ENCODE data around the gene RIOK3. TPM values are rescaled to one million over a fixed set of nuclear protein-coding genes. Genes with fewer than 3 reads are reported as not detected.

RIOK3 gene
- total and polyA plus RNA-seq, 10 of the 15 experiments (the other 5 are each of a cell fraction or from before 2014, with no cell fraction given): 18.0 to 87.5 (median 53.8) TPM

GRCh38 chr18:23424616-23425015 lies 28.5 kb upstream of the RIOK3 start (continued):
- TF ChIP-seq NFIC (IDR thresholded peaks at IDR 0.05; ENCODE audit: low read depth, low read length) (no peak), MYC (IDR thresholded peaks at IDR 0.05; ENCODE audit: insufficient read depth, insufficient read length, insufficient replicate concordance, low read length, severe bottlenecking) (no peak), BRCA1 (IDR thresholded peaks at IDR 0.05; ENCODE audit: low read depth, low read length) (no peak), TAF1 (IDR thresholded peaks at IDR 0.05; ENCODE audit: borderline replicate concordance, low read depth, low read length) (no peak), SPI1 (IDR thresholded peaks at IDR 0.05; ENCODE audit: borderline replicate concordance, insufficient read depth, low read depth, low read length) (no peak), TCF3 (IDR thresholded peaks at IDR 0.05; ENCODE audit: borderline replicate concordance, insufficient read depth, low read depth, low read length) (no peak), RB1 (IDR thresholded peaks at IDR 0.05; ENCODE audit: borderline replicate concordance) (no peak), EED (IDR thresholded peaks at IDR 0.05; ENCODE audit: low read depth) (no peak), E2F4 (IDR thresholded peaks at IDR 0.05; ENCODE audit: low read depth, low read length) (no peak)

GRCh38 chr18:23428821-23429220 lies 24.3 kb upstream of the RIOK3 start:
- Histone ChIP-seq H4K20me1 (ENCODE audit: control insufficient read depth, insufficient read depth) (no peaks in the 10 kb centered on the region), H3K9me3 (replicated peaks; ENCODE audit: control insufficient read depth, insufficient read depth, low read length) (peaks cover 2% of the 10 kb centered on the region; the same call in 2 of the 3 replicates), H3K4me3 (no peak overlapping the region), H2AFZ (ENCODE audit: control insufficient read depth, low read depth, low read length) (no peak overlapping the region), H3K27ac (ENCODE audit: control insufficient read depth, insufficient read depth) (no peak overlapping the region), H3K4me1 (ENCODE audit: control insufficient read depth, insufficient read depth, low read length) (peaks cover 5% of the 10 kb centered on the region), H3K4me2 (ENCODE audit: control insufficient read depth, insufficient read depth) (no peak overlapping the region), H3K9ac (ENCODE audit: control insufficient read depth, insufficient read depth, low read length) (no peak overlapping the region), H3K36me3 (ENCODE audit: control insufficient read depth in 2 of 2, insufficient read depth in 2 of 2, low read length in 1 of 2) (no peaks in the 10 kb centered on the region; a peak in 1 of 4 replicates), H3K27me3 (replicated peaks in 1 of 2; ENCODE audit: control insufficient read depth in 2 of 2, insufficient read depth in 2 of 2, low read length in 1 of 2) (no peaks in the 10 kb centered on the region), H3K79me2 (ENCODE audit: control insufficient read depth, insufficient read depth, low read length) (no peaks in the 10 kb centered on the region)
- ATAC-seq: no peak
- DNase-seq (ENCODE audit: low read depth, low spot score): no peak
- CTCF ChIA-PET: interaction anchor here (0.8 to 1.7 kb wide), 5 partner anchors 10 to 70 kb away, joined by 3 to 5 read pairs (median 3); no protein-coding TSS in a partner anchor
- WGBS (ENCODE audit: insufficient coverage, insufficient replicate concordance, low lambda C conversion rate, missing lambda C conversion rate): 96% methylated on average over 3 of the region's 3 CpGs
- in situ Hi-C loops (cut with MboI) (no loop called here), intact Hi-C loops (cut with micrococcal nuclease; ENCODE audit: unreplicated experiment) (no loop called here)
- no peak for FAIRE-seq
- SMC1A ChIA-PET (ENCODE audit: uncharacterized antibody, unreplicated experiment): interaction anchor here (1.1 to 1.5 kb wide), 3 partner anchors 12 to 72 kb away, joined by 3 to 4 read pairs (median 3); no protein-coding TSS in a partner anchor
- TF ChIP-seq ZBTB33 (IDR thresholded peaks at IDR 0.05) (no peak), SREBF2 (IDR thresholded peaks at IDR 0.05; ENCODE audit: low read length) (no peak), ZNF384 (IDR thresholded peaks at IDR 0.05; ENCODE audit: borderline replicate concordance, low read depth, low read length) (no peak), MXI1 (IDR thresholded peaks at IDR 0.05; ENCODE audit: low read depth, low read length) (no peak), RAD21 (IDR thresholded peaks at IDR 0.05; ENCODE audit: insufficient read depth, low read depth, low read length) (no peak), MTA2 (IDR thresholded peaks at IDR 0.05; ENCODE audit: low read depth) (no peak)
- RAD21 ChIA-PET (ENCODE audit: unreplicated experiment): no interaction called here
- BruUV-seq (replicated peaks): no TSS peak
- POLR2A ChIA-PET: interaction anchor here (1.0 kb wide), 1 partner anchor 14 kb away, joined by 3 read pairs; no protein-coding TSS in a partner anchor

All from GM12878 (cell line).